ENCODE measurements around the gene BCL2L11.

DNA sequence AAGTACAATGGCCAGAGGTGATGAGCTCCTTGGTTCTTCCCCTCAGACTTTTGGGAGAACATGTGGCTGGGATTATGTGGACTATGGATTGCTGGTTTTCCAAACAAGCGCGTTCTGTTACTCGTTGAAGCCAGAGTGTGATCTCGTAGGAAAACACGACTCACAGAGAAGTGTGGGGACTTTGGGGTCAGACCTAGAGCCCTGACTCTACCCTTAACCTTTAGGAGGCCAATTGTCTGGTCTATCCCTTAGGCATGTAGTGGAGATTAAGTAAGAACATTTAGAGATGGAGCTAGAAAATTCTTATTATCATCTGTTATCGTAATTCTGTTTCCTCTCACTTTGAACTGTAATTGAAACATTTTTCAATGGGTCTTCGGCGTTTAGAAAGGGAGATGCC is 35.8 kb downstream of the BCL2L11 start:
- no peak for TF ChIP-seq POLR2A (IDR thresholded peaks at IDR 0.05)
- TF ChIP-seq, protein P1, sequence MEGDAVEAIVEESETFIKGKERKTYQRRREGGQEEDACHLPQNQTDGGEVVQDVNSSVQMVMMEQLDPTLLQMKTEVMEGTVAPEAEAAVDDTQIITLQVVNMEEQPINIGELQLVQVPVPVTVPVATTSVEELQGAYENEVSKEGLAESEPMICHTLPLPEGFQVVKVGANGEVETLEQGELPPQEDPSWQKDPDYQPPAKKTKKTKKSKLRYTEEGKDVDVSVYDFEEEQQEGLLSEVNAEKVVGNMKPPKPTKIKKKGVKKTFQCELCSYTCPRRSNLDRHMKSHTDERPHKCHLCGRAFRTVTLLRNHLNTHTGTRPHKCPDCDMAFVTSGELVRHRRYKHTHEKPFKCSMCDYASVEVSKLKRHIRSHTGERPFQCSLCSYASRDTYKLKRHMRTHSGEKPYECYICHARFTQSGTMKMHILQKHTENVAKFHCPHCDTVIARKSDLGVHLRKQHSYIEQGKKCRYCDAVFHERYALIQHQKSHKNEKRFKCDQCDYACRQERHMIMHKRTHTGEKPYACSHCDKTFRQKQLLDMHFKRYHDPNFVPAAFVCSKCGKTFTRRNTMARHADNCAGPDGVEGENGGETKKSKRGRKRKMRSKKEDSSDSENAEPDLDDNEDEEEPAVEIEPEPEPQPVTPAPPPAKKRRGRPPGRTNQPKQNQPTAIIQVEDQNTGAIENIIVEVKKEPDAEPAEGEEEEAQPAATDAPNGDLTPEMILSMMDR (IDR thresholded peaks at IDR 0.05), result no peak

Data from ovary (tissue), 3 donors.